CD4-positive, CD25-positive, alpha-beta regulatory T cell (primary cell): ENCODE results near the gene SLC35F5. TPM values are rescaled to one million over a fixed set of nuclear protein-coding genes. Genes with fewer than 3 reads are reported as not detected.

Experiments used
- ATAC-seq, 2 donors: fragments of 150-1000 bp; cut with Tn5 transposase; one replicate each; pipeline ENCODE4 v1.10.0; 2021; ENCODE audit warnings: low read depth in 2 of 2, moderate number of reproducible peaks in 2 of 2, moderate library complexity in 1 of 2
- DNase-seq, 3 donors: peaks; one replicate each; pipeline versions ENCODE4 v3.0.0 to v3.0.0-alpha.2; 2012 to 2022; ENCODE audit warnings: mixed read lengths in 1 of 3
- H3K27ac ChIP-seq: one replicate; pipeline ENCODE4 v1.7.0; 2013; ENCODE audit warnings: mild to moderate bottlenecking, low read length; ENCODE audit not compliant: insufficient read depth, poor library complexity, severe bottlenecking
- H3K27me3 ChIP-seq: one replicate; pipeline ENCODE4 v1.7.0; 2013; ENCODE audit warnings: low read length; ENCODE audit not compliant: control insufficient read depth, insufficient read depth
- H3K36me3 ChIP-seq: one replicate; pipeline ENCODE4 v1.7.0; 2013; ENCODE audit warnings: mild to moderate bottlenecking, low read length, moderate library complexity; ENCODE audit not compliant: control insufficient read depth, insufficient read depth
- H3K4me1 ChIP-seq: 2 replicates; pipeline ENCODE4 v1.7.0; 2013; ENCODE audit warnings: mild to moderate bottlenecking, low read length; ENCODE audit not compliant: insufficient read depth, control insufficient read depth, poor library complexity, severe bottlenecking
- H3K4me3 ChIP-seq: one replicate; pipeline ENCODE4 v1.7.0; 2013; ENCODE audit warnings: low read depth, mild to moderate bottlenecking, low read length, moderate library complexity
- H3K9me3 ChIP-seq, 2 experiments: 1 replicate in 1 of 2; 2 replicates in 1 of 2; pipeline ENCODE4 v1.7.0; 2013; ENCODE audit warnings: low read length in 2 of 2, mild to moderate bottlenecking in 1 of 2, moderate library complexity in 1 of 2; ENCODE audit not compliant: control insufficient read depth in 2 of 2
- H3K27ac Mint-ChIP-seq, 3 donors: one replicate each; pipeline ENCODE4 v1.8.0; 2020 to 2022; ENCODE audit warnings: mild to moderate bottlenecking in 3 of 3, mixed read lengths in 3 of 3, moderate library complexity in 2 of 3
- H3K27me3 Mint-ChIP-seq: one replicate; pipeline ENCODE4 v1.8.0; 2022; ENCODE audit warnings: mild to moderate bottlenecking, mixed read lengths
- H3K36me3 Mint-ChIP-seq: one replicate; pipeline ENCODE4 v1.8.0; 2020; ENCODE audit warnings: mixed read lengths
- H3K4me1 Mint-ChIP-seq, 4 donors: one replicate each; pipeline ENCODE4 v1.8.0; 2020 to 2022; ENCODE audit warnings: mixed read lengths in 4 of 4, mild to moderate bottlenecking in 1 of 4
- H3K4me3 Mint-ChIP-seq, 4 donors: one replicate each; pipeline ENCODE4 v1.8.0; 2020 to 2022; ENCODE audit warnings: mild to moderate bottlenecking in 4 of 4, mixed read lengths in 4 of 4, moderate library complexity in 3 of 4
- H3K9me3 Mint-ChIP-seq, 7 donors: one replicate each; pipeline ENCODE4 v1.8.0; 2020 to 2022; ENCODE audit warnings: mixed read lengths in 7 of 7, mild to moderate bottlenecking in 3 of 7, moderate library complexity in 2 of 7
- polyA plus RNA-seq, 4 donors: library from polyadenylated mRNA; unstranded; fragments of 300-500 nt; fragmentation: Illumina TruSeq; gene quantifications; one replicate each; pipeline ENCODE4 v1.2.3, GENCODE V29; 2021
- total RNA-seq: library from RNA; stranded (reverse); gene quantifications from one replicate; pipeline ENCODE4 v1.2.3, GENCODE V29; 2022

Gene SLC35F5
- total and polyA plus RNA-seq, 5 donors from 2014 or later, result 3.5 to 31.6 (median 5.9) TPM

DNA sequence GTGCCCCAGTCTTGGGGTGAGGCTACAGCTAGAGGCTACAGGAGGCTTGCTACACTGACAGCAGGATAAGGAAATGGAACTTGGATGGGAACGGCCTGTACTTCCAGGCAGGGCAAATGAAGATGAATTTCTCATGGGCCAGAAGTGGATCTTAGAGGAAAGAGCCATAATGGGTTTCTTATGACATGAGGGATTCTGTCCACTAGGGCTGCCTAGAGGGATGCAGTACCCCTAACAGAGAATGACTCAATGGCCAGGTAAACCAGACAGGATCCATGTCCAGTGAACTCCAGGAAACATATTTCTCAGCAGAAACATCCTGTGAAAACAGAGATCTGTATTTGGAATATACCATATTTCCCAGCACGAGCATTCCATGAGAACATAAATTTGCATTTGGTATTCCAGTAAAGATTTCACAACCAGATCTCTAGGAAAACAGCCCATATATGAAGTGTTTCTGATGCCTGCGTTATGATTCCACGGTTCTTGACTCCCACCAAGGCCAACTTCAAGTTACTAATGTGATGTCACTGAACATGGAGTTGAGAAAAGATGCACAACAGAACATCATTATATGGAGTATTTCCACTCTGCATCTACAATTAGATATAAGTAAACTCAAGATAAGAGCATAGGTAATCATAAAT, 11.5 kb upstream of the SLC35F5 start:
- H3K4me1 Mint-ChIP-seq, result no peaks in the 10 kb centered on the region
- H3K9me3 Mint-ChIP-seq, result peaks cover 0 to 5% (median 4%) of the 10 kb centered on the region in 7 donors
- Histone ChIP-seq H3K4me3 (no peak overlapping the region), H3K27me3 (no peaks in the 10 kb centered on the region), H3K9me3 (no peaks in the 10 kb centered on the region), H3K36me3 (no peaks in the 10 kb centered on the region), H3K27ac (no peak overlapping the region), H3K4me1 (no peaks in the 10 kb centered on the region)
- DNase-seq (no peak), ATAC-seq (no peak)
- H3K27me3 Mint-ChIP-seq, result peaks cover 6% of the 10 kb centered on the region
- no peaks in the 10 kb centered on the region for H3K36me3 Mint-ChIP-seq
- no peak overlapping the region for H3K27ac Mint-ChIP-seq
- no peak overlapping the region for H3K4me3 Mint-ChIP-seq

DNA sequence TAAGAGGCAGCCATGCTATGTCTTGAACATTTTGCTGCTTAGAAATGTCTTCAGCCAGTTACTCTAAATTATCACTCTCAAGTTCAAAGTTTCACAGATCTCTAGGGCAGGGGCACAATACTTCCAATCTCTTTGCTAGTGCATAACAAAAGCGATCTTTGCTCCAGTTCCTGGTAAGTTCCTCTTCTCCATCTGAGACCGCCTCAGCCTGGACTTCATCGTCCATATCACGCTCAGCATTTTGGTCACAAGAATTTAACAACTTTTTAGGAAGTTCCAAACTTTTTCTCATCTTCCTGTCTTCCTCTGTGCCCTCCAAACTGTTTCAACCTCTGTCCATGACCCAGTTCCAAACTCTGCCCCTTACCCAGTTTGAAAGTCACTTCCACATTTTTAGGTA, 8.8 kb upstream of the SLC35F5 start:
- H3K27me3 Mint-ChIP-seq, result peaks cover 6% of the 10 kb centered on the region

DNA sequence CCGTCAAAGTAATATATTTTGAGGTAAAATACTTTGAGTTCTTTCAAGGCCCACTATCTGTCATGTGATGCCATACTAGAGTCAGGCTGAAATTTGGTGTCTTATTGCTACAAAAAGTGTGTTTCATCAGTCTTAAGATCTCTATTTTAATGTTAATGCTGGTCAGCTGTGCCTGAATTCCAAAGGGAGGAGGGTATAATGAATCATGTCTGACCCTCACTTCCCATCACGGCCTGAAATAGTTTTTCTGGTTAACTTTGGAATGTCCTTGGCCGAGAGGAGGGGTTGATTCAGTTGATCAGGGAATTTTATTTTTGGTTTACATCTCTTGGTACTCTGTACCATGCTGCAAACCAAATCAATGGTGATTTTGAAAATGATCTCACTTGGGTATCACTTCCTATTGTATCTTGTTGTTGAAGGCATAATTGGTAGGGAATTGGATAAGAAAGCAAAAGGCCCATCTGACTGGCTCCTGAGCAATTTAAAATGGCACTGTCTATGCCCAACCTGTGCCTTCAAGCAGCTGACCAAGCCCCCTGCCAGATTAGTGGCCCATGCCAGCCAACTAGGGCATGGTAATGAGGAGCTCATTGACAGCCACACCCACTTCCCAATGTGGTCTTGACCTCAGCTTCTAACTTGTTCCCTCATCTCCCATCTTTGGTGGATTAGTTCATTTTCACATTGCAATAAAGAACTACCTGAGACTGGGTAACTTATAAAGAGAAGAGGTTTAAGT, 6.1 kb upstream of the SLC35F5 start:
- Mint-ChIP-seq H3K9me3 (peaks cover 0 to 5% (median 2%) of the 10 kb centered on the region in 7 donors), H3K4me1 (peaks cover 0 to 2% (median 0%) of the 10 kb centered on the region in 4 donors), H3K36me3 (no peaks in the 10 kb centered on the region), H3K27me3 (peaks cover 9% of the 10 kb centered on the region), H3K27ac (no peak overlapping the region), H3K4me3 (peak overlapping the region in 1 of 4 donors; percentile 31)
- DNase-seq, result no peak
- Histone ChIP-seq H3K36me3 (no peaks in the 10 kb centered on the region), H3K9me3 (no peaks in the 10 kb centered on the region), H3K27ac (no peak overlapping the region), H3K27me3 (no peaks in the 10 kb centered on the region), H3K4me1 (peaks cover under 1% of the 10 kb centered on the region), H3K4me3 (no peak overlapping the region)
- ATAC-seq, result no peak

More for the DNA sequence above, 8.8 kb upstream of the SLC35F5 start:
- Histone ChIP-seq H3K4me3 (no peak overlapping the region), H3K36me3 (no peaks in the 10 kb centered on the region), H3K4me1 (no peaks in the 10 kb centered on the region), H3K9me3 (no peaks in the 10 kb centered on the region), H3K27ac (no peak overlapping the region), H3K27me3 (no peaks in the 10 kb centered on the region)
- no peak overlapping the region for H3K27ac Mint-ChIP-seq
- peaks cover 0 to 5% (median 2%) of the 10 kb centered on the region in 7 donors for H3K9me3 Mint-ChIP-seq
- no peak for DNase-seq
- no peak overlapping the region for H3K4me3 Mint-ChIP-seq
- no peak for ATAC-seq
- no peaks in the 10 kb centered on the region for H3K4me1 Mint-ChIP-seq
- no peaks in the 10 kb centered on the region for H3K36me3 Mint-ChIP-seq

DNA sequence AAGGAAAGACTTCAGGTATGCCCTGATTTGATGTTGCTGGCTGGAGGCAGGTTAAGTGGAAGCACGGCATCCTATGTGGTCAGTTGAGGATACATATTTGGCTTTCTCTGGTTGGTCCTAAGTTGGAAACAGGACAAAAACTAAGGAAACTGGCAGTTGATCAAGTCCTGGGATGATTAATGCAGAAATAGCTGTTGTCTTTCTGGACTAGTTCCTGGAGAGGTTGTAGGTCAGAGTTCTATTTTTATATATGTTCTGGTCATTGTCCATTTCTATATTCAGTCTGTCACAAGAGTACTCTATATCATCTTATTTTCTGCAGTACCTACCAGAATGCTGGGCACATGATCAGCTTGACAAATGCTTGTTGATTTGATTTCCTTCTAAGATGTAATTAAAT, 4.0 kb upstream of the SLC35F5 start:
- no peaks in the 10 kb centered on the region for H3K27me3 ChIP-seq
- no peak overlapping the region for H3K27ac Mint-ChIP-seq
- peak overlapping the region in 2 of 4 donors; percentile 3 to 33 for H3K4me3 Mint-ChIP-seq
- ATAC-seq (no peak), DNase-seq (no peak)
- H3K36me3 Mint-ChIP-seq, result no peaks in the 10 kb centered on the region
- no peaks in the 10 kb centered on the region for H3K9me3 ChIP-seq
- no peak overlapping the region for H3K27ac ChIP-seq
- H3K36me3 ChIP-seq, result no peaks in the 10 kb centered on the region
- H3K4me1 Mint-ChIP-seq, result peaks cover 0 to 15% (median 5%) of the 10 kb centered on the region in 4 donors
- H3K4me1 ChIP-seq, result peaks cover 13% of the 10 kb centered on the region
- no peak overlapping the region for H3K4me3 ChIP-seq
- peaks cover 14% of the 10 kb centered on the region for H3K27me3 Mint-ChIP-seq
- peaks cover 0 to 4% (median 0%) of the 10 kb centered on the region in 7 donors for H3K9me3 Mint-ChIP-seq

DNA sequence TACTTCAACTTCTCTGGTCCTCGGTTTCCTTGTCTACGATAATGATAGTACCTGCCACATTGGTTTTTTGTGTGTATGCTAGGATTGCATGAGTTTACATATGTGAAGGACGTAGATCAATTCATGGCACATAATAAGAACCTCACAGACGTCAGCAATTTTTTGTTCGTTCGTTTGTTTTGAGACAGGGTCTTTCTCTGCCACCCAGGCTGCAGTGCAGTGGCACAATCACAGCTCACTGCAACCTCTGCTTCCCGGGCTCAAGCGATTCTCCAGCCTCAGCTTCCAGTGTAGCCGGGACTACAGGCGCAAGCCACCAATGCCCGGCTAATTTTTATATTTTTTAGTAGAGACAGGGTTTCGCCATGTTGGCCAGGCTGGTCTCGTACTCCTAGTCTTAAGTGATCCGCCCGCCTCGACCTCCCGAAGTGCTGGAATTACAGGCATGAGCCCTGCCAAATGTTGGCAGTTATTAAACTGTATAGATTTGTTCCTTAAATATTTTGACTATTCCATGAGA, 756 bp upstream of the SLC35F5 start:
- Histone ChIP-seq H3K4me1 (peaks cover 13% of the 10 kb centered on the region), H3K27me3 (no peaks in the 10 kb centered on the region), H3K9me3 (no peaks in the 10 kb centered on the region), H3K27ac (peak overlapping the region; percentile 93), H3K4me3 (peak overlapping the region; percentile 91), H3K36me3 (no peaks in the 10 kb centered on the region)
- Mint-ChIP-seq H3K27me3 (peaks cover 12% of the 10 kb centered on the region), H3K36me3 (peaks cover 5% of the 10 kb centered on the region), H3K4me3 (peak overlapping the region; percentile 93 to 96 (median 94)), H3K9me3 (no peaks in the 10 kb centered on the region), H3K27ac (peak overlapping the region; percentile 96 to 100 (median 100)), H3K4me1 (peaks cover 11 to 34% (median 22%) of the 10 kb centered on the region in 4 donors)
- no peak for DNase-seq
- ATAC-seq, result peak; percentile 5 to 7

DNA sequence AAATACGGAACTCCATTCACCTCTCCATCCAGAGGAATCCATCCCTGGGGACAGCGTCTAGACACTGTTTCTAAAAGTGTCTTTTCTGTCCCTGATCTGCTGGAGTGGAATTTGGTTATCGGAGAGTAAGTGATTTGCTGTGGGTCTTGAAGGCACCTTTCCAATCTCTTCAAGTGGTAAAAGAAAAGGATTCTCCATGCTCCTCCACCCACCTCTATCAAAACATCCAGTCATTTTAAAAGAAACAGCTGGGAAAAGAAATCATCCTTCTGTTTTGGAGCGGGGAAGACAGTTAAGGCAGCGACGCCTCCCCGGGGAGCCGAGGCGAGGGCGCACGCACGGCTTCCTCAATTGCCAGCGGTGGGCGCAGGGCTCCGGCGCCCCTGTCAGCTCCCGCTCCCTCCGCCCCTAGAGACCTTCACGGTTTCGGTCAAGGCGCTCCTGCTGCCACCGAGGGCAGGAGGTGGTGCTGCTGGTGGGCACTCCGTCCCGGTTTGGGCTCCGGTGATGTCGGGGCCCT, 547 bp downstream of the SLC35F5 start:
- peak overlapping the region; percentile 93 for H3K27ac ChIP-seq
- peak overlapping the region; percentile 92 for H3K4me3 ChIP-seq
- Mint-ChIP-seq H3K27me3 (peaks cover 12% of the 10 kb centered on the region), H3K4me3 (peak overlapping the region; percentile 93 to 96 (median 94)), H3K4me1 (peaks cover 11 to 36% (median 22%) of the 10 kb centered on the region in 4 donors), H3K36me3 (peaks cover 6% of the 10 kb centered on the region), H3K9me3 (no peaks in the 10 kb centered on the region), H3K27ac (peak overlapping the region; percentile 80 to 94 (median 91))
- H3K9me3 ChIP-seq, result no peaks in the 10 kb centered on the region
- no peaks in the 10 kb centered on the region for H3K27me3 ChIP-seq
- H3K36me3 ChIP-seq, result peaks cover 4% of the 10 kb centered on the region
- peaks cover 13% of the 10 kb centered on the region for H3K4me1 ChIP-seq
- DNase-seq, result peak in 2 of 3 donors; percentile 37 to 56
- peak; percentile 19 to 27 for ATAC-seq

DNA sequence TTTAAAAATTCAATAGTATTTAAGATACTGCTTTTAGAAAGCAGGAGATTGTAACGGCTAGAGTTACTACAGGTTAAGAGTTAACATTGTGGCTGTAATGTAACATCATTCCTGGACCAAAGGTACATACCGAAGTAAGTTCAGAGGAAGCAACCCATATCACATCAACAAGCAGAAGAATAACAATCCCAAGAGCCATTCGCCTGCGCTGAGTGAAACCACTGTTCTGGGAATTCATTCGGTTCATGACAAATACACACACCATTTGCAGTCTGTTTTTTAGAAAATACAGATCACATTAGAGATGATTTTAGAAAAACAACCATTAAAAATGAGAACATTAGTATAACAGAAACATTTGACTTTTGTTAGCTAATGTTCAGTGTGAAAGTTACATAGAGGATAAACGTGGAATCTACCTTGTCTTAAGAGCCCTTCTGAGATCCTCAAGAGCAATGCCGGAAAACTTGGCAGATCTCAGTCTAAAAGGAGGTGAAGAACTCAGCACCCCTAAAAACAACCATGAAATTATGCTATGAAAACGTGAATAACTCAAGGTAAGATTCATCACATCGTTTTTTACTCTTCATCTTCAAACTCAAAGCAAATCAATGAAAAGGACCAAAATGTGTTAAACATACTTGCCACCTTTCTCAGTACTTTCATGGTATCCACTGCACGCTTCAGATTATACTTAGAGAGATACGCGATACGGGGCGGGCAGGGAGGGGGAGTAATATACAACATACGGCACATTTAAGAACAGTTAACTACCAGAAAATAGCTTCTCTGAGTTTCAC, 1.2 kb downstream of the SLC35F5 start:
- H3K27ac Mint-ChIP-seq, result peak overlapping the region; percentile 80 to 94 (median 91)
- DNase-seq (peak in 2 of 3 donors; percentile 9 to 40), ATAC-seq (no peak)
- H3K36me3 Mint-ChIP-seq, result peaks cover 11% of the 10 kb centered on the region
- peaks cover 12% of the 10 kb centered on the region for H3K27me3 Mint-ChIP-seq
- no peak overlapping the region for H3K27ac ChIP-seq
- peak overlapping the region; percentile 92 for H3K4me3 ChIP-seq
- H3K27me3 ChIP-seq, result no peaks in the 10 kb centered on the region
- H3K9me3 ChIP-seq, result no peaks in the 10 kb centered on the region
- H3K4me3 Mint-ChIP-seq, result peak overlapping the region; percentile 93 to 96 (median 94)
- peaks cover 14 to 43% (median 27%) of the 10 kb centered on the region in 4 donors for H3K4me1 Mint-ChIP-seq
- peaks cover 10% of the 10 kb centered on the region for H3K36me3 ChIP-seq
- peaks cover 13% of the 10 kb centered on the region for H3K4me1 ChIP-seq
- H3K9me3 Mint-ChIP-seq, result no peaks in the 10 kb centered on the region
